Activated CD8-positive, alpha-beta memory T cell treated with anti-CD3 and anti-CD28 coated beads, Interleukin-2, amount 10 ng/mL, durations not matched to agents 7 days and 5 days (primary cell): ENCODE measurements around the gene SUSD5. TPM values are rescaled to one million over a fixed set of nuclear protein-coding genes. Genes with fewer than 3 reads are reported as not detected.
"Not testable (repeated sequence)": the region's sequence is repeated elsewhere in the genome, so short reads cannot be mapped to it uniquely, and the experiment has no call there.

Experiments
- ATAC-seq: fragments of 150-1000 bp; cut with Tn5 transposase; one replicate; pipeline ENCODE4 v1.10.0; 2021; ENCODE audit warnings: moderate library complexity
- CTCF ChIA-PET: fragments of 350-600 bp; sonication (Branson Sonifier 250); formaldehyde crosslinking; loops from one replicate; lab custom pipeline; 2021; ENCODE audit warnings: antibody characterized with exemption; lab: Charles Lee
- DNase-seq: peaks from one replicate; pipeline ENCODE4 v3.0.0-alpha.2; 2020
- H3K27ac Mint-ChIP-seq: one replicate; pipeline ENCODE4 v1.8.0; 2021; ENCODE audit warnings: mild to moderate bottlenecking, mixed read lengths
- H3K27me3 Mint-ChIP-seq: one replicate; pipeline ENCODE4 v1.8.0; 2021; ENCODE audit warnings: mixed read lengths
- H3K36me3 Mint-ChIP-seq: one replicate; pipeline ENCODE4 v1.8.0; 2021; ENCODE audit warnings: mild to moderate bottlenecking, mixed read lengths
- H3K4me1 Mint-ChIP-seq: one replicate; pipeline ENCODE4 v1.8.0; 2021; ENCODE audit warnings: mixed read lengths
- H3K4me3 Mint-ChIP-seq: one replicate; pipeline ENCODE4 v1.8.0; 2021; ENCODE audit warnings: mild to moderate bottlenecking, moderate library complexity, mixed read lengths
- H3K9me3 Mint-ChIP-seq: one replicate; pipeline ENCODE4 v1.8.0; 2022; ENCODE audit warnings: low read depth, mixed read lengths
- total RNA-seq, 2 experiments: library from RNA; stranded (reverse); gene quantifications; one replicate each; pipeline ENCODE4 v1.2.3, GENCODE V29; 2021

Gene SUSD5
- total RNA-seq, 2 experiments from 2014 or later = not detected

DNA sequence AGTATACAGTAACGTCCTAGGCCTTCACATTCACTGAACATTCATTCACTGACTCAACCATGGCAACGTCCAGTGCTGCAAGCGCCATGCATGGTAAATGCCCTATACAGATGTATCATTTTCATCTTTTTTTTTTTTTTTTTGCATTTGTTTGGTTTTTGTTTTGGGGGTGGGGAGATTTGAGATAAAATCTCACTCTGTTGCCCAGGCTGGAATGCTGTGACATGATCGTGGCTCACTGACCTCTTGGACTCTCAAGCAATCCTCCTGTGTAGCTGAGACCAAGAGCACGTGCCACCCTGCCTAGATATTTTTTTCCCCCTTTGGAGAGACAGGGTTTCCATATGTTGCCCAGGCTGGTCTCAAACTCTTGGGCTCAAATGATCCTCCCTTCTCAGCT is 37.4 kb downstream of the SUSD5 start:
- CTCF ChIA-PET = interaction anchor here (0.7 kb wide), 1 partner anchor 65 kb away, joined by 3 read pairs; no protein-coding TSS in a partner anchor
- no peaks in the 10 kb centered on the region for H3K9me3 Mint-ChIP-seq
- H3K27me3 Mint-ChIP-seq = peaks cover 17% of the 10 kb centered on the region
- no peak overlapping the region for H3K27ac Mint-ChIP-seq
- H3K4me3 Mint-ChIP-seq = no peak overlapping the region
- H3K4me1 Mint-ChIP-seq = no peaks in the 10 kb centered on the region
- ATAC-seq (no peak), DNase-seq (no peak)
- H3K36me3 Mint-ChIP-seq = no peaks in the 10 kb centered on the region

DNA sequence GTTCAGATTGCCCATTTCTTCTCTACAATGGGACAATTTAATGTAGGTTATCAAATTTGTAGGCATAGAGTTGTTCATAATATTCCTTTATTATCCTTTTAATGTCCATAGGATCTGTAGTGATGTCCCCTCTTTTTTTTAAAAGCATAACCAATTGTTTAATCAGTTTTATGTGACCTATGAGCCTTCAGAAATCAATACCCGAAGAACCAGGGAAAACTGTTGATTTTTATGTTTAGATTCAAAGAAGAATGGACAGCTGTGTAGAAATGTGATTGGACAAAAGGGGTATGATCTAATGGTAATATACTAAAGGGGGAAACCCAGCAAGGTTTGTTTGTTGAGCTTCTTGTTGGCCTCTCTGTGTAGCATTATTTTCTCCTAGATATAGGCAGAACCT is 39.5 kb downstream of the SUSD5 start:
- no peak for DNase-seq
- Mint-ChIP-seq H3K9me3 (no peaks in the 10 kb centered on the region), H3K4me1 (no peaks in the 10 kb centered on the region), H3K27ac (no peak overlapping the region), H3K27me3 (peaks cover 15% of the 10 kb centered on the region), H3K36me3 (no peaks in the 10 kb centered on the region), H3K4me3 (no peak overlapping the region)
- no peak for ATAC-seq
- CTCF ChIA-PET = no interaction called here

DNA sequence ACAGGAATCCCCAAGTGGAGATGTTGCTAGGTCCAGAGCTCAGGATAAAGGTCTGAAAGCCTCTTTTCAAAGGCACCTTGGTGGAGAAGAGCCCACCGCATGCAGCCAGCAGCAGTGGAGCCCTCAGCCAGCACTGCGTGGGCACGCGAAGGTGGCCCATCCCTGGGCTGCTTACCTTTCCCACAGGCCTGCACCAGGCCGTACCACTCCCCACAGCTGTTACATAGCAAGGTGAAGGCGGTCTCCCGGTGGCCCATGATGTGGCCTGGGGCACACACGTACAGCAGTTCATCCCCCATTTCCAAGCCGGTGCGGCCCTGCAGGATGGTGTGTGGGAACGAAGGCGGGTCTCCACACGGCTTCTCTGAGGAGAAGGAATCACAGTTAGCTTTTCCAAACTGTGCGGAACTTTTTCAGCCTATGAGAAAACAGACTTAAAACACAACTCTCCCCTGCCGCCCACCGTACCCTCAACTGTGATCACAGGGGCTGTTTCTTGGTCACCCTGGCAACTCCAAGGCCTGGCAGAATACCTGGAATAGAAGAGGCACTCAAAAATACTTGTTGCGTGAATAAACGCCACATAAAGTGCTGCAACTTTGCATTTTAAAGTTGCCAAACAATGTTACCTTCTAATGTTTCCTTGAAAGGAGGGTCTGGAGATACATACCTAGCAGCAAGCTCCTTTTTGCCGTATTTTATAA is 43.7 kb downstream of the SUSD5 start:
- DNase-seq (no peak), ATAC-seq (no peak)
- H3K36me3 Mint-ChIP-seq = peaks cover 2% of the 10 kb centered on the region
- H3K4me3 Mint-ChIP-seq = no peak overlapping the region
- no peaks in the 10 kb centered on the region for H3K9me3 Mint-ChIP-seq
- CTCF ChIA-PET = no interaction called here
- no peak overlapping the region for H3K27ac Mint-ChIP-seq
- peaks cover 9% of the 10 kb centered on the region for H3K4me1 Mint-ChIP-seq
- peaks cover 11% of the 10 kb centered on the region for H3K27me3 Mint-ChIP-seq

DNA sequence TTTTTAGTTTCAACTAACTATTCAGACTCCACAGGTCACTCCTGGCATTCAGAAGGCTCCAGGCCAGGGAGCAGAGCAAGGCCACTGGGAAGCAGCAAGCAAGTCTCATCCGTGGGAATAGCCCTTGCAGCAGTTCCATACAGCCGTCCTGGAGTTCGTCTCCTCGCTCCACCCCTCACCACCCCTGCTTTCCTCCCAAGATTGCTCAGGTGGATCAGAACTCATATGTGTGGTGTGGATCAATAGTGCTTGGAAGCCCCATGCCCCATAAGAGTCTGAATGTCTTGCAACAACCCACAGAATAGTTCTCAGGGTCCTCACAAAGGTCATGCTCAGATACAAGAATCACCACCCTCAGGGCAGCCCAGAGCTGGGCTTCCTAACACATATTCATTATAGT is 44.5 kb downstream of the SUSD5 start:
- ATAC-seq (no peak), DNase-seq (no peak)
- H3K9me3 Mint-ChIP-seq = no peaks in the 10 kb centered on the region
- peaks cover 2% of the 10 kb centered on the region for H3K36me3 Mint-ChIP-seq
- CTCF ChIA-PET = no interaction called here
- no peak overlapping the region for H3K4me3 Mint-ChIP-seq
- H3K4me1 Mint-ChIP-seq = peaks cover 9% of the 10 kb centered on the region
- H3K27me3 Mint-ChIP-seq = peaks cover 9% of the 10 kb centered on the region
- H3K27ac Mint-ChIP-seq = no peak overlapping the region

DNA sequence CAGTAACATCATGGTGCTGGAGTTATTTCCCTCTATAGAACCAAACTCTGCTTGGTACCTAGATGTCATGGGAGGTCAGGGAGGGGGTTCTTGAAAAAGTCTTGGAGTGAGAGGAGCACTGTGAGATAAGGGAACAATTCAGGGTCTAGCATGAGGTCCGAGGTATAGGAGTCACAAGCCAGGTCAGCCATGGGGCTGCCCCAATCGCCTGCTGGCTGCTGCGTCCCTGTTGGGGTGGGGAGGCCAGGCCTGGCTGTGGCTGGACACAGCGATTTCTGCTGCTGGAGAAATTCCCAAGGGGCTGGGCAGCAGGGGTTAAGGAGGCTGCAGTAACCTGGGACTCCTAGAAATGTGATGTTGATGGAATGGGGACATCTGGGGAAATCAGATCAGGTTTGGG is 44.9 kb downstream of the SUSD5 start:
- Mint-ChIP-seq H3K27me3 (peaks cover 9% of the 10 kb centered on the region), H3K4me3 (no peak overlapping the region), H3K36me3 (peaks cover 2% of the 10 kb centered on the region), H3K4me1 (peaks cover 9% of the 10 kb centered on the region), H3K27ac (no peak overlapping the region), H3K9me3 (no peaks in the 10 kb centered on the region)
- CTCF ChIA-PET = no interaction called here
- no peak for DNase-seq
- no peak for ATAC-seq

DNA sequence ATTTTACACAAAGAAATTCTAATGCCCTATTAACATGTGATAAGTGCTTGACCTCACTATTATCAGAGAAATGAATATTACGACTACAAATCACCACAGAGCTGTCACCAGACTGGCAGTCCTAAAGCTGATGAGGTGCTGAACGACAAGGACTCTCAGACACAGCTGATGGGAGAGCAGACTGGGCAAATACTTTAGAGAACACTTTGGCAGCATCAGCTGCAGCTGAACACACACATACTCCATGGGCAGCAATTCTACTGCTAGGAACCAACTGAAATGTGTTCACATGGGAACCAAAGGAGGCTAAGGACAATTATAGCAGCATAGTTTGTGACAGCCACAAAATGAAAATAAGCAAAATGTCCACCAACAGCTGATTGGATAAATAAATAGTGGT is 45.5 kb downstream of the SUSD5 start:
- DNase-seq (no peak), ATAC-seq (no peak)
- H3K4me3 Mint-ChIP-seq = no peak overlapping the region
- peaks cover 8% of the 10 kb centered on the region for H3K27me3 Mint-ChIP-seq
- CTCF ChIA-PET = interaction anchor here (0.9 to 1.1 kb wide), 2 partner anchors 41 to 43 kb away, joined by 3 read pairs; no protein-coding TSS in a partner anchor
- H3K4me1 Mint-ChIP-seq = peaks cover 9% of the 10 kb centered on the region
- no peak overlapping the region for H3K27ac Mint-ChIP-seq
- peaks cover 2% of the 10 kb centered on the region for H3K36me3 Mint-ChIP-seq
- H3K9me3 Mint-ChIP-seq = no peaks in the 10 kb centered on the region

DNA sequence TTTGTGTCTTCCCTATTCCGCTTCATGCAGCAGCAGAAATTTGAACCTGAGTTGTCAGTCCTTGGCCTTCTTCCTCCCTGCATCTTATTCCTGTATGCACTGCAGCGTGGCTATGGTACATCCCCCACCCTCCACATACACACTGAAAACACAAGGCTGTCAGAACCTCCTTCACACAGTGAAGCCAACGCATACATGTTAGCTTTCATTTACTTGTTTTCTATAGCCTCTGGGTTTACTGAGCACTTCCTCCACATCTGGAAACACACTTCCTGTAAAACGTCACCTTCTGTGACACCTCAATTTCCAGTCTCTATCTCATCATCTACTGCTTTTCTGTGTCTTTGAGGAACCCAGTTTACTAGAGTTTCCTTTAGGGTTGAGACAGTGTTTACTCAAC is 47.0 kb downstream of the SUSD5 start:
- Mint-ChIP-seq H3K4me1 (peaks cover 12% of the 10 kb centered on the region), H3K9me3 (no peaks in the 10 kb centered on the region), H3K27me3 (no peaks in the 10 kb centered on the region), H3K4me3 (no peak overlapping the region), H3K36me3 (peaks cover 2% of the 10 kb centered on the region), H3K27ac (peak overlapping the region; percentile 56)
- ATAC-seq = peak; percentile 61
- CTCF ChIA-PET = interaction anchor here (1.9 kb wide), 1 partner anchor 20 kb away, joined by 6 read pairs; no protein-coding TSS in a partner anchor
- no peak for DNase-seq

DNA sequence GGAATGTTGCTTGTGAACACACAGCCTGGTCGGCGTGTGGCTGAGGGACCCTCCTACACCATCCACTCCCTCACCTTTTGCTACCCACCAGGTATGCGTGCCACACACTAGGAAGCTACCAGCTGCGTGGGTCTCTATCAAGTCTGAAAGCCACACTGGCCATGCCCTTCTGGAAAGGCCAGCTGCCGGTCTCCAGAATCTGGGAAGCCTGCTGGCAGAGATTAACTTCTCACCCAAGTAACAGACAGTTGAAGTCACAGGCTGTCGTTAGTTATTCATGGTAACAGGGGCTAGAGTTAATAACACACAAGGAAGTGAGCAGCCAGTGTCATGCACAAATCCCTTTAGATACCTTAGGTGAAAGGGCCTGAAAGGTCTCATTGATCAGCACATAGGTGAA is 48.1 kb downstream of the SUSD5 start:
- Mint-ChIP-seq H3K27ac (no peak overlapping the region), H3K4me1 (peaks cover 12% of the 10 kb centered on the region), H3K9me3 (no peaks in the 10 kb centered on the region), H3K27me3 (no peaks in the 10 kb centered on the region), H3K4me3 (no peak overlapping the region), H3K36me3 (peaks cover 2% of the 10 kb centered on the region)
- no peak for DNase-seq
- CTCF ChIA-PET = interaction anchor here (1.9 kb wide), 1 partner anchor 19 kb away, joined by 6 read pairs; no protein-coding TSS in a partner anchor
- ATAC-seq = no peak

DNA sequence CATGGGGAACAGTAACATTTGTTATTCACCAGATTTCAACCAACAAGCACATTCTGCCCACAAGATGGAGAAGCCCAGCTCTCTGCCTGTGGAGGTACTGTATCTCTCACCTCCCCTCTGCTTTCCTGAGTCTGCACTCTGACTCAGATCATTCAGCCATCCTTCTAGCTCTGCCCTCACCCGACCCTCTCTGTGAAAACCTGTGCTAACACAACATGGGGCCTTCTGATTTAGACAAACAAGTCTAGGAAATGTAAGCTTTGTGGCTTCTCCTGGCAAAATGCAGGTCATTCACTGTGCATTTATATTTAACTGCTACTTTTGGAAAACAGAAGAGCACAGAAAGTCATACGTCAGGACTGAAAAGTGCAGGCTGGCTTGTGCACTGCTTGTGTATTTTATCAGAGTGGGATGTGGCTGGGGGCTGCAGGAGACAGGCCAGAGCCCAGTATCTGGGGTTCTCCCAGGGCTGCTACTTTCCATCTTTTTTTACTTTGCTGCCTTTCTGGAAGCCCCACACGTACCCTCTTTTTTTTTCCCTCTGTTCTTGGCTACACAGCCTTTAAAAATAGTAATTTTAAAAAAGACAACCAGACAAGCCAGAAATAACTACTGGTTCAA is 50.8 kb downstream of the SUSD5 start:
- H3K27me3 Mint-ChIP-seq = peaks cover 8% of the 10 kb centered on the region
- DNase-seq (no peak), ATAC-seq (no peak)
- H3K9me3 Mint-ChIP-seq = no peaks in the 10 kb centered on the region
- peaks cover 2% of the 10 kb centered on the region for H3K36me3 Mint-ChIP-seq
- H3K27ac Mint-ChIP-seq = no peak overlapping the region
- CTCF ChIA-PET = interaction anchor here (1.2 kb wide), 1 partner anchor 36 kb away, joined by 5 read pairs; no protein-coding TSS in a partner anchor
- H3K4me3 Mint-ChIP-seq = no peak overlapping the region
- H3K4me1 Mint-ChIP-seq = peaks cover 12% of the 10 kb centered on the region

DNA sequence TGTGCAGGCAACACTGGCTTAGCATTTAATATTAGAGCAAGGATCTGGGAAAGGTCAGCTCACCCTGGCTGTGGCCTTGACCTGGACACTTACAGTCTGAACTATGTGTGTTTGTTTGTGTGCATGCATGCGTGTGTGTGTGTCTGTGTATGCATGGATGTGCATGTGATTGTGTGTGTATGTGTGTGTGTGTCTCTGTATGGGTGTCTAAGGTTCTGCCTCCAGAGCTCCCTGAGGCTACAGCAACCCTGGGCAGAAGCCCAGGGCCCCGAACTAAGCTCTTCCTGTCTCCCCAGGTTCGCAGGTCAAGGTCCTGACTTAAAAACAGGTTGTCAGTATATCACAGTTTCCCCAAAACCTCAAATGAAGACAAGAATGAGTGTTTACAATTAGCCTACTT is 51.3 kb downstream of the SUSD5 start:
- ATAC-seq (no peak), DNase-seq (no peak)
- CTCF ChIA-PET = interaction anchor here (1.2 kb wide), 1 partner anchor 36 kb away, joined by 5 read pairs; no protein-coding TSS in a partner anchor
- Mint-ChIP-seq H3K36me3 (peaks cover 2% of the 10 kb centered on the region), H3K4me3 (no peak overlapping the region), H3K27me3 (peaks cover 12% of the 10 kb centered on the region), H3K27ac (no peak overlapping the region), H3K4me1 (peaks cover 12% of the 10 kb centered on the region), H3K9me3 (no peaks in the 10 kb centered on the region)

DNA sequence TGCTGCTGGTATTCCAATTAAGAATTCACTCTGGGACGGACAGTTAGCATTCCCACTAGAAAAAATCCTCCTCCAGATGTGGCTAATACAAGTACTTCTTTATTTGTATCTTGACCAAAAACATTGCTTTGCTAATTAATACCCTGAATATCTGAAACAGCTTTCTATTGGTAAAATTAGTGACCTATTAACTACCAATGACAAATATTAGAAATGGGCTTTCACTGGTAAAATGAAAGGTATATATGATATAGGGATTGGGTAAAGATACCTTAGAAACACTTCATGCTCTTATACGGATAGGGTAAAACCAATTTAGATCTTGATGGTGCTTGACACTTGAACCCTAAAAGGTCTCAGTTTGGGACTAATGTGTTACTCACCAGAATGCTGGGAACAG is 52.5 kb downstream of the SUSD5 start:
- Mint-ChIP-seq H3K27me3 (peaks cover 21% of the 10 kb centered on the region), H3K9me3 (no peaks in the 10 kb centered on the region), H3K4me1 (peaks cover 4% of the 10 kb centered on the region), H3K27ac (no peak overlapping the region), H3K36me3 (no peaks in the 10 kb centered on the region), H3K4me3 (no peak overlapping the region)
- DNase-seq (no peak), ATAC-seq (no peak)
- CTCF ChIA-PET = no interaction called here

DNA sequence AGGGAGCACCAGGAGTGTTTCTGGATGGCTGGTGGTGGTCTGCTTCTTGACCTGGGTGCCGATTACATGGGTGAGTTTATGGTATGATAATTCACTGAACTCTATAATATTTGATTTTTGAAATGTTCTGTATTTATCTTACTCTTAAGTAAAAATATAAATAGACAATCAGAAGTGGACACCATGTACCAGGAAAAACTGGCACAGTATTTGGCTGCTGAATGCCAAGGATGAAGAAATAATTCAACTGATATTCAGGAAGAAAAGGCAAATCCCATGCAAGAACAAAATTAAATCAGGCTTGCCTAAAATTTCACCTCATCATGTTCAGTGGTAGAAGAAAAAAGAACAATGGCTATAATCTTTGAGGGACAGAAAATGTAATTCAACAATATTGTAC is 53.2 kb downstream of the SUSD5 start:
- CTCF ChIA-PET = no interaction called here
- Mint-ChIP-seq H3K9me3 (no peaks in the 10 kb centered on the region), H3K27me3 (peaks cover 28% of the 10 kb centered on the region), H3K4me3 (no peak overlapping the region), H3K4me1 (peaks cover 4% of the 10 kb centered on the region), H3K27ac (no peak overlapping the region), H3K36me3 (no peaks in the 10 kb centered on the region)
- no peak for ATAC-seq
- no peak for DNase-seq

DNA sequence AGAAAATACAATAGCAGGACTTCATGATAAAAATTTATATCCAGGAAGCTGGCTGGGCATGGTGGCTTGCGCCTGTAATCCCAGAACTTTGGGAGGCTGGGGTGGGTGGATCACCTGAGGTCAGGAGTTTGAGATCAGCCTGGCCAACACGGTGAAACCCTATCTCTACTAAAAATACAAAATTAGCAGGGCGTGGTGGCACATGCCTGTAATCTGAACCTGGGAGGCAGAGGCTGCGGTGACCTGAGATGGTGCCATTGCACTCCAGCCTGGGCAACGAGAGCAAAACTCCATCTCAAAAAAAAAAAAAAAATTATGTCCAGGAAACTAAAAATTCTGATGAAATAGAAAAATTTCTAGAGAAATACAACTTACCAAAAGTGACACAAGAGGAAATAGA is 56.0 kb downstream of the SUSD5 start:
- DNase-seq, ATAC-seq, H3K4me1 Mint-ChIP-seq, CTCF ChIA-PET, H3K27ac Mint-ChIP-seq, H3K4me3 Mint-ChIP-seq, H3K9me3 Mint-ChIP-seq, H3K36me3 Mint-ChIP-seq: not testable (repeated sequence)
- peaks cover 38% of the 10 kb centered on the region for H3K27me3 Mint-ChIP-seq

DNA sequence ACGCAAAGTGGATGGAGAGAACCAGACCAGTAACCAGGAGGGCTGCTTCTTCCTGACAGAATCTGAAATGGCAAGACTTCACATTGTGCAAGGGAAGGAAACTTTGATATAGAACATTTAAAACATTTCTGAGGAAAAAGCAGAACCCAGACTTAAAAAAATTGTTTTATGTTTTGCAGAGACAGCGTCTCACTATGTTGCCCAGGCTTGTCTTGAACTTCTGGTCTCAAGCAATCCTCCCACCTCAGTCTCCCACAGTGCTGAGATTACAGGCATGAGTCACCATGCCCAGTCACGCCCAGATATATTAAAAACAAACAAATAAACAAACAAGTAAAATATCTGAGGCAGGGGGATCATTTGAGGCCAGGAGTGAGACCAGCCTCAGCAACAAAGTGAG is 58.6 kb downstream of the SUSD5 start:
- Mint-ChIP-seq H3K27me3 (peaks cover 36% of the 10 kb centered on the region), H3K9me3 (no peaks in the 10 kb centered on the region), H3K27ac (no peak overlapping the region), H3K4me1 (no peaks in the 10 kb centered on the region), H3K4me3 (no peak overlapping the region), H3K36me3 (no peaks in the 10 kb centered on the region)
- CTCF ChIA-PET = no interaction called here
- no peak for ATAC-seq
- no peak for DNase-seq
